ENCODE data around the gene KIAA1671. TPM values are rescaled to one million over a fixed set of nuclear protein-coding genes. Genes with fewer than 3 reads are reported as not detected.

The KIAA1671 gene
- total and polyA plus RNA-seq, 2 donors (not counting 1 experiment from before 2014, with no cell fraction given), result 0.01 to 0.02 TPM

- Mint-ChIP-seq H3K4me3 (no peak overlapping the region), H3K27me3 (peaks cover 18% of the 10 kb centered on the region), H3K27ac (no peak overlapping the region), H3K4me1 (no peaks in the 10 kb centered on the region), H3K9me3 (ENCODE audit: insufficient read depth) (no peaks in the 10 kb centered on the region)
- Histone ChIP-seq H4K20me1 (ENCODE audit: control insufficient read depth, insufficient read depth, low read length, poor library complexity, severe bottlenecking) (no peaks in the 10 kb centered on the region), H2AFZ (ENCODE audit: insufficient read depth, low read depth, low read length, poor library complexity, severe bottlenecking) (no peak overlapping the region), H3K36me3 (replicated peaks in 1 of 2; ENCODE audit: control extremely low read depth in 1 of 2, control insufficient read depth in 1 of 2, extremely low read depth in 1 of 2, insufficient read depth in 2 of 2, low read length in 1 of 2) (no peaks in the 10 kb centered on the region), H3K9me3 (ENCODE audit: control extremely low read depth in 1 of 3, control insufficient read depth in 2 of 3, insufficient read depth in 1 of 3, low read length in 2 of 3) (no peaks in the 10 kb centered on the region), H3K4me2 (replicated peaks; ENCODE audit: low read depth, low read length, poor library complexity, severe bottlenecking) (no peak overlapping the region), H3K9ac (ENCODE audit: low read length) (no peak overlapping the region), H3K27ac (ENCODE audit: low read length in 2 of 2) (no peak overlapping the region), H3K79me2 (ENCODE audit: control insufficient read depth, insufficient read depth, low read length) (no peaks in the 10 kb centered on the region), H3K4me1 (ENCODE audit: control insufficient read depth in 2 of 2, insufficient read depth in 2 of 2, low read length in 2 of 2) (no peaks in the 10 kb centered on the region), H3K27me3 (replicated peaks in 1 of 4; ENCODE audit: control extremely low read depth in 1 of 4, control insufficient read depth in 3 of 4, insufficient read depth in 4 of 4, low read length in 3 of 4) (peaks cover 0 to 4% (median 0%) of the 10 kb centered on the region in 4 experiments), H3K4me3 (ENCODE audit: control extremely low read depth in 1 of 5, extremely low read depth in 1 of 5, insufficient read depth in 1 of 5, low read depth in 2 of 5, low read length in 4 of 5) (no peak overlapping the region)
- no peak for DNase-seq
- no peak for ATAC-seq (ENCODE audit: low read depth)
- ChIA-PET CTCF (no interaction called here), POLR2A (no interaction called here)
- intact Hi-C loops (cut with micrococcal nuclease), result no loop called here
- TF ChIP-seq CTCF (IDR thresholded peaks at IDR 0.05) (no peak), EZH2 (IDR thresholded peaks at IDR 0.05; ENCODE audit: borderline replicate concordance, insufficient read depth, low read depth, low read length, poor library complexity, severe bottlenecking) (no peak)
- WGBS (ENCODE audit: insufficient coverage), result 95% methylated on average over 8 of the region's 17 CpGs
Measured at GRCh38 chr22:25096638-25097405, 144.3 kb downstream of the KIAA1671 start.

DNA sequence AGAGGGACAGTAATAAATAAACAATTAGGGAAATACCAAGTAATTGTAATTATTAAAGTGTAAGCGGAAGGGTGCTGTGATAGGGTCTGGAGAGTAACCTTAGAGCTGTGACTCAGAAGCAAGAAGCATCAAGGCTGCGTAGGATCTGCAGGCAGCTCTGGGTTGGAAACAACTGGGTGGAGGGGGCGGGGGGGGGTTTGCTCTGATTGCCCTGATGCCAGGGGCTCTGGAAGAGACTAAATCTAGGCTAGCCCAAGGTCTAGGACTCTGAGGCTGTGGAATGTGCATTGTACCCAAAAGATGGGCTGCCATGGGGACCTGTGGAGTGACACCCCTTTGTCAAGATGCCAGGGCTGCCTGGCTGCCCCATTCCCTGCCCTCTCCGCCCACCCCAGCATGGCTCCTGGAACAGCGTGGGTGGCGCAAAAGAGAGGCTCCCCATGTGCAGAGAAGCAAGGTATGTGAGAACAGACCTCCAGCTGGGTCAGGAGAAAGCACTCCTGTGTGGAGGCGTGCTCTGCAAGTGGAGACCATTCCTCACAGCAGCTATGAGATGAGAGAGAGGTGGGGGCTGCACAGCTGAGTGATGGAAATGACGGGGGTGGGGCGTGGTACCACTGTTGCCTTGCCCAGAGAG, 146.0 kb downstream of the KIAA1671 start:
- Mint-ChIP-seq H3K27ac (no peak overlapping the region), H3K4me1 (no peaks in the 10 kb centered on the region), H3K9me3 (ENCODE audit: insufficient read depth) (no peaks in the 10 kb centered on the region), H3K4me3 (no peak overlapping the region), H3K27me3 (peaks cover 7% of the 10 kb centered on the region)
- H4K20me1 ChIP-seq (ENCODE audit: control insufficient read depth, insufficient read depth, low read length, poor library complexity, severe bottlenecking), result no peaks in the 10 kb centered on the region
- no peak overlapping the region for H2AFZ ChIP-seq (ENCODE audit: insufficient read depth, low read depth, low read length, poor library complexity, severe bottlenecking)
- H3K36me3 ChIP-seq (replicated peaks in 1 of 2; ENCODE audit: control extremely low read depth in 1 of 2, control insufficient read depth in 1 of 2, extremely low read depth in 1 of 2, insufficient read depth in 2 of 2, low read length in 1 of 2), result no peaks in the 10 kb centered on the region
- no peak for TF ChIP-seq EZH2 (IDR thresholded peaks at IDR 0.05; ENCODE audit: borderline replicate concordance, insufficient read depth, low read depth, low read length, poor library complexity, severe bottlenecking)
- TF ChIP-seq CTCF (IDR thresholded peaks at IDR 0.05), result no peak
- H3K27me3 ChIP-seq (replicated peaks in 1 of 4; ENCODE audit: control extremely low read depth in 1 of 4, control insufficient read depth in 3 of 4, insufficient read depth in 4 of 4, low read length in 3 of 4), result peaks cover 0 to 2% (median 0%) of the 10 kb centered on the region in 4 experiments
- intact Hi-C loops (cut with micrococcal nuclease), result no loop called here
- no peak overlapping the region for H3K4me2 ChIP-seq (replicated peaks; ENCODE audit: low read depth, low read length, poor library complexity, severe bottlenecking)
- ATAC-seq (ENCODE audit: low read depth) (no peak), DNase-seq (no peak)
- WGBS (ENCODE audit: insufficient coverage), result 87% methylated on average over 9 of the region's 9 CpGs
- no peak overlapping the region for H3K9ac ChIP-seq (ENCODE audit: low read length)
- CTCF ChIA-PET, result no interaction called here
- no peak overlapping the region for H3K4me3 ChIP-seq (ENCODE audit: control extremely low read depth in 1 of 5, extremely low read depth in 1 of 5, insufficient read depth in 1 of 5, low read depth in 2 of 5, low read length in 4 of 5)
- no peaks in the 10 kb centered on the region for H3K9me3 ChIP-seq (ENCODE audit: control extremely low read depth in 1 of 3, control insufficient read depth in 2 of 3, insufficient read depth in 1 of 3, low read length in 2 of 3)
- H3K79me2 ChIP-seq (ENCODE audit: control insufficient read depth, insufficient read depth, low read length), result no peaks in the 10 kb centered on the region
- POLR2A ChIA-PET, result no interaction called here
- H3K4me1 ChIP-seq (ENCODE audit: control insufficient read depth in 2 of 2, insufficient read depth in 2 of 2, low read length in 2 of 2), result no peaks in the 10 kb centered on the region
- no peak overlapping the region for H3K27ac ChIP-seq (ENCODE audit: low read length in 2 of 2)
